Caco-2 (cell line): ENCODE data around the gene IMPDH2. TPM values are rescaled to one million over a fixed set of nuclear protein-coding genes. Genes with fewer than 3 reads are reported as not detected.

ENCODE experiments used
- BruUV-seq: library from RNA; stranded (reverse); fragments of 400-500 nt; replicated peaks from 2 replicates; lab custom pipeline; 2021; lab: Mats Ljungman, UMichigan
- CTCF ChIA-PET: fragments of 300-600 bp; sonication (Branson Sonifier 250); formaldehyde crosslinking; loops from one replicate; lab custom pipeline; 2022; ENCODE audit warnings: antibody characterized with exemption; lab: Charles Lee
- POLR2A ChIA-PET: fragments of 300-600 bp; sonication (Branson Sonifier 250); formaldehyde crosslinking; loops from one replicate; lab custom pipeline; 2022; ENCODE audit warnings: antibody characterized with exemption; lab: Charles Lee
- DNase-seq, 2 experiments: peaks; one replicate each; pipeline versions ENCODE4 v3.0.0 to v3.0.0-alpha.2; 2020 to 2022
- H3K27me3 ChIP-seq: replicated peaks from 2 replicates; pipeline ENCODE4 v1.6.0; 2011; ENCODE audit warnings: low read length; ENCODE audit not compliant: control insufficient read depth, insufficient read depth
- H3K36me3 ChIP-seq: 2 replicates; pipeline ENCODE4 v1.5.1; 2011; ENCODE audit warnings: low read length; ENCODE audit not compliant: control insufficient read depth, insufficient read depth
- H3K4me1 ChIP-seq: fragments of 250-450 bp; sonication (Bioruptor Pico); 2 replicates; pipeline ENCODE4 v1.5.1; 2020; ENCODE audit warnings: mild to moderate bottlenecking
- H3K4me3 ChIP-seq: 2 replicates; pipeline ENCODE4 v1.5.1; 2011; ENCODE audit warnings: low read depth, mild to moderate bottlenecking, control low read depth, low read length
- H3K9me3 ChIP-seq: fragments of 250-450 bp; sonication (Bioruptor Pico); 2 replicates; pipeline ENCODE4 v1.5.1; 2020; ENCODE audit warnings: mild to moderate bottlenecking, moderate library complexity
- H3K27ac Mint-ChIP-seq: one replicate; pipeline ENCODE4 v1.8.0; 2022; ENCODE audit warnings: mixed read lengths; ENCODE audit not compliant: unreplicated experiment
- H3K27me3 Mint-ChIP-seq: one replicate; pipeline ENCODE4 v1.8.0; 2022; ENCODE audit warnings: mixed read lengths; ENCODE audit not compliant: insufficient read depth, unreplicated experiment
- H3K36me3 Mint-ChIP-seq: one replicate; pipeline ENCODE4 v1.8.0; 2022; ENCODE audit warnings: mild to moderate bottlenecking, mixed read lengths; ENCODE audit not compliant: insufficient read depth, unreplicated experiment
- H3K4me1 Mint-ChIP-seq: one replicate; pipeline ENCODE4 v1.8.0; 2022; ENCODE audit warnings: low read depth, mixed read lengths; ENCODE audit not compliant: unreplicated experiment
- H3K4me3 Mint-ChIP-seq: one replicate; pipeline ENCODE4 v1.8.0; 2022; ENCODE audit warnings: mild to moderate bottlenecking, moderate library complexity, mixed read lengths; ENCODE audit not compliant: unreplicated experiment
- H3K9me3 Mint-ChIP-seq: one replicate; pipeline ENCODE4 v1.8.0; 2022; ENCODE audit warnings: mixed read lengths; ENCODE audit not compliant: unreplicated experiment
- CTCF ChIP-seq, 2 experiments: fragments of 200-600 bp in 1 of 2; IDR thresholded peaks; 1 replicate in 1 of 2; 2 replicates in 1 of 2; pipeline versions ENCODE4 v1.5.1 to v1.8.0; 2011 to 2022; ENCODE audit warnings: antibody characterized with exemption in 1 of 2, control low read depth in 1 of 2, inconsistent platforms in 1 of 2, low read depth in 1 of 2, low read length in 1 of 2, mild to moderate bottlenecking in 1 of 2, moderate library complexity in 1 of 2; ENCODE audit not compliant: insufficient read depth in 1 of 2, severe bottlenecking in 1 of 2, unreplicated experiment in 1 of 2
- intact Hi-C: fragments of 100-400 bp; cut with micrococcal nuclease; formaldehyde crosslinking; loops from one replicate; pipeline ENCODE4 v1.10.0; 2022; ENCODE audit not compliant: unreplicated experiment
- total RNA-seq: library from RNA; stranded (reverse); gene quantifications from 2 replicates; pipeline ENCODE4 v1.2.3, GENCODE V29; 2022

IMPDH2 gene
- total RNA-seq, 1 experiment from 2014 or later: 233 TPM

- no peak for TF ChIP-seq CTCF (IDR thresholded peaks at IDR 0.05; ENCODE audit: insufficient read depth in 1 of 2, low read depth in 1 of 2, low read length in 1 of 2, severe bottlenecking in 1 of 2, unreplicated experiment in 1 of 2)
- Mint-ChIP-seq H3K4me3 (peak overlapping the region; percentile 97), H3K9me3 (no peaks in the 10 kb centered on the region), H3K36me3 (peaks cover 93% of the 10 kb centered on the region), H3K4me1 (peaks cover 16% of the 10 kb centered on the region), H3K27me3 (no peaks in the 10 kb centered on the region), H3K27ac (peak overlapping the region; percentile 100)
- no TSS peak for BruUV-seq
- no peaks in the 10 kb centered on the region for H3K27me3 ChIP-seq
- peak overlapping the region; percentile 52 for H3K4me3 ChIP-seq
- H3K36me3 ChIP-seq: peaks cover 6% of the 10 kb centered on the region
- peaks cover 12% of the 10 kb centered on the region for H3K4me1 ChIP-seq
- ChIA-PET CTCF (no interaction called here), POLR2A (interaction anchor here (1.1 to 1.7 kb wide), 3 partner anchors 21 to 65 kb away, joined by 5 to 26 read pairs (median 6); partner anchors contain the start of genes QRICH1 and WDR6)
- no peaks in the 10 kb centered on the region for H3K9me3 ChIP-seq
- intact Hi-C loops: loop anchor here (10.0 kb wide), 1 partner anchor 127 kb away; no protein-coding TSS in a partner anchor
- no peak for DNase-seq
These were observed 913 bp downstream of the IMPDH2 start for GRCh38 chr3:49028298-49028672.

- no peaks in the 10 kb centered on the region for H3K27me3 ChIP-seq
- ChIA-PET POLR2A (no interaction called here), CTCF (no interaction called here)
- peak overlapping the region; percentile 100 for H3K27ac Mint-ChIP-seq
- no peak for TF ChIP-seq CTCF (IDR thresholded peaks at IDR 0.05; ENCODE audit: insufficient read depth in 1 of 2, low read depth in 1 of 2, low read length in 1 of 2, severe bottlenecking in 1 of 2, unreplicated experiment in 1 of 2)
- peaks cover 15% of the 10 kb centered on the region for H3K4me1 ChIP-seq
- H3K4me1 Mint-ChIP-seq: peaks cover 21% of the 10 kb centered on the region
- H3K36me3 Mint-ChIP-seq: peaks cover 93% of the 10 kb centered on the region
- no peak overlapping the region for H3K4me3 ChIP-seq
- H3K9me3 Mint-ChIP-seq: no peaks in the 10 kb centered on the region
- no TSS peak for BruUV-seq
- peaks cover 5% of the 10 kb centered on the region for H3K36me3 ChIP-seq
- intact Hi-C loops: loop anchor here (10.0 kb wide), 1 partner anchor 127 kb away; no protein-coding TSS in a partner anchor
- no peak for DNase-seq
- peak overlapping the region; percentile 97 for H3K4me3 Mint-ChIP-seq
- no peaks in the 10 kb centered on the region for H3K9me3 ChIP-seq
- no peaks in the 10 kb centered on the region for H3K27me3 Mint-ChIP-seq
These were observed 1.6 kb downstream of the IMPDH2 start for GRCh38 chr3:49027634-49028033.

GRCh38 chr3:49026536-49026935 is 2.7 kb downstream of the IMPDH2 start:
- H3K9me3 Mint-ChIP-seq: no peaks in the 10 kb centered on the region
- H3K4me1 Mint-ChIP-seq: peaks cover 21% of the 10 kb centered on the region
- no peak overlapping the region for H3K4me3 Mint-ChIP-seq
- peaks cover 5% of the 10 kb centered on the region for H3K36me3 ChIP-seq
- POLR2A ChIA-PET: interaction anchor here (1.0 kb wide), 1 partner anchor 9 kb away, joined by 3 read pairs; no protein-coding TSS in a partner anchor
- H3K27me3 Mint-ChIP-seq: no peaks in the 10 kb centered on the region
- peaks cover 15% of the 10 kb centered on the region for H3K4me1 ChIP-seq
- CTCF ChIA-PET: no interaction called here
- no peak overlapping the region for H3K4me3 ChIP-seq
- H3K36me3 Mint-ChIP-seq: peaks cover 89% of the 10 kb centered on the region
- TF ChIP-seq CTCF (IDR thresholded peaks at IDR 0.05; ENCODE audit: insufficient read depth in 1 of 2, low read depth in 1 of 2, low read length in 1 of 2, severe bottlenecking in 1 of 2, unreplicated experiment in 1 of 2): no peak
- H3K27ac Mint-ChIP-seq: no peak overlapping the region
- no peaks in the 10 kb centered on the region for H3K27me3 ChIP-seq
- no peak for DNase-seq
- no TSS peak for BruUV-seq
- no peaks in the 10 kb centered on the region for H3K9me3 ChIP-seq
- intact Hi-C loops: loop anchor here (10.0 kb wide), 1 partner anchor 128 kb away; no protein-coding TSS in a partner anchor
